Mononuclear cell (primary cell): Measurements from ENCODE around the gene ZKSCAN2. TPM values are rescaled to one million over a fixed set of nuclear protein-coding genes. Genes with fewer than 3 reads are reported as not detected.

Experiments used
- H3K27me3 ChIP-seq: 2 replicates; pipeline ENCODE4 v1.6.0; 2011; ENCODE audit warnings: low read length, control low read depth; ENCODE audit not compliant: insufficient read depth
- H3K4me1 ChIP-seq: 2 replicates; pipeline ENCODE4 v1.5.1; 2011; ENCODE audit warnings: mild to moderate bottlenecking, low read length, control low read depth; ENCODE audit not compliant: insufficient read depth
- H3K4me3 ChIP-seq: 2 replicates; pipeline ENCODE4 v1.5.1; 2011; ENCODE audit warnings: mild to moderate bottlenecking, low read length, moderate library complexity
- H3K9me3 ChIP-seq: 2 replicates; pipeline ENCODE4 v1.5.1; 2011; ENCODE audit warnings: low read depth, mild to moderate bottlenecking, control low read depth, low read length
- total RNA-seq: library from RNA; depleted of rRNA; stranded (reverse); fragments of >200 nt; gene quantifications from one replicate; pipeline ENCODE4 v1.2.3, GENCODE V29; 2012

Gene ZKSCAN2
- total RNA-seq, 1 donor: 6.0 TPM

DNA sequence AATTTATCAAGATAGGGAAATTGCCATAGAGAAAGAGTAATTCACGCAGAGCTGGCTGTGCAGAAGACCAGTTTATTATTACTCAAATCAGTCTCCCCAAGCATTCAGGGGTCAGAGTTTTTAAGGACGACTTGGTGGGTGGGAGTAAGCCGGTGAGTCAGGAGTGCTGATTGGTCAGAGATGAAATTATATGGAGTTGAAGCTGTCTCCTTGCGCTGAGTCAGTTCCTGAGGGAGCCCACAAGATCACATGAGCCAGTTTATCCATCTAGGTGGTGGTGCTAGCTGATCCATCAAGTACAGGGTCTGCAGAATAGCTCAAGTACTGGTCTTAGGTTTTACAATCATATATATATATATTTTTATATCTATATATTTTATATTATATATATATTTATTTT, 46.9 kb downstream of the ZKSCAN2 start:
- no peaks in the 10 kb centered on the region for H3K27me3 ChIP-seq
- H3K9me3 ChIP-seq: no peaks in the 10 kb centered on the region
- H3K4me3 ChIP-seq: no peak overlapping the region
- no peaks in the 10 kb centered on the region for H3K4me1 ChIP-seq

DNA sequence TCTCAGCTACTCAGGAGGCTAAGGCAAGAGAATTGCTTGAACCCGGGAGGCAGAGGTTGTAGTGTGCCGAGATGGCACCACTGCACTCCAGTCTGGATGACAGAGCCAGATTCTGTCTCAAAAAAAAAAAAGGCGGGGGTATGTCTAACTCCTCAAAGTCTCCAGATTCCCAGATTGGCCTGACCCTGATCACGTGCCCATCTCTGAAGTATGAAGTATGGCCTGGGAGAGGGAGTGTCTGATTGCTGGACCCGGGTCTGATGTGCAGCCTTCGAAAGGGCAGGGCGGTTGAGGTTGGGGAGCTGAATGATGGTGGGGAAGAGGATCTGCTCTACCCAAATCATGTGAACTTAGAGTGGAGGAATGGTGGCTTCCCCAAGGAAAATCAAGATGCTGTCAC, 58.2 kb downstream of the ZKSCAN2 start:
- no peaks in the 10 kb centered on the region for H3K27me3 ChIP-seq
- no peaks in the 10 kb centered on the region for H3K4me1 ChIP-seq
- H3K9me3 ChIP-seq: no peaks in the 10 kb centered on the region
- H3K4me3 ChIP-seq: no peak overlapping the region

DNA sequence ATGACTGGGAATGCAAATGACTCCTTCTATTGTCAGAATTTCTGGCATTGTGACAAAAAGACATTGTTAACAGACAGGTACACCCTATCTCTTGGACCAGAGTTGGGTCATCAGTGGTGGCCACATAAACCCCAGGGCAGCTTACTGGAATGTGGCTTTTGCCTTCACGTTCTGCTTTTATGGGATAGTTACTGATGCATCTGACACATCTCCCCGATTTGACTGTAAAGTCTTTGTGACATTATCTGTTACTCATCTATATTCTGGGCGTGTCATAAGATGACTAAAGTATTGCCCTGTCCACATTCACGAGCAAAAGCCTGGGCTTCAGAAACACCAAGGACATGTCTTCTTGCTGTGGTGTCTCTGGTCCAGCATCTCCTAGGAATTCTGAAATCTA, 59.6 kb downstream of the ZKSCAN2 start:
- no peaks in the 10 kb centered on the region for H3K27me3 ChIP-seq
- no peak overlapping the region for H3K4me3 ChIP-seq
- no peaks in the 10 kb centered on the region for H3K9me3 ChIP-seq
- H3K4me1 ChIP-seq: no peaks in the 10 kb centered on the region

DNA sequence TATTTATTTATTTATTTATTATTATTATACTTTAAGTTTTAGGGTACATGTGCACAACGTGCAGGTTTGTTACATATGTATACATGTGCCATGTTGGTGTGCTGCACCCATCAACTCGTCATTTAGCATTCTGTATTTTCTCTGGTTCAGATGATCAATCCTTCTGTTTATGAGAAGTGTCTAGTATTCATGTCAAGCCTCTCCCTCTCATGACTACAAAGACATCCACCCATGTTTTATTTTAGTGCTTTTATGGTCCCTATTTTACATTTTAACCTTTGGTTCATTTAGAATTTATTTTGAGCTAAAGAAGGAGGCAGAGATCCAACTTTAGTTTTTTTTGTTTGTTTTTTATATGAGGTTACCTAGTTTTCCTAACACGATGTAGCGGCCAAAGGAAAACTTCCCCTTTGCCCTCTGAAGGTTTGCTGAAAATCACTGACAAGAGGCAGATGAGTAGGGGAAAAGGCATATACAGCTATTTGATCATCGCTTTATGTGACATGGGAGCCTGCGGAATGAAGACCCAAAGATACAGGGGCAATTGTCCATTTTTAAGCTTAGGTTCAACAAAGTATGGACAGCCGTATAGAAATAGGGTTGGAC, 63.3 kb downstream of the ZKSCAN2 start:
- Histone ChIP-seq H3K9me3 (no peaks in the 10 kb centered on the region), H3K4me3 (no peak overlapping the region), H3K27me3 (no peaks in the 10 kb centered on the region), H3K4me1 (no peaks in the 10 kb centered on the region)

GRCh38 chr16:25192096-25192495, 65.5 kb downstream of the ZKSCAN2 start:
- Histone ChIP-seq H3K27me3 (no peaks in the 10 kb centered on the region), H3K4me1 (no peaks in the 10 kb centered on the region), H3K9me3 (no peaks in the 10 kb centered on the region), H3K4me3 (no peak overlapping the region)

DNA sequence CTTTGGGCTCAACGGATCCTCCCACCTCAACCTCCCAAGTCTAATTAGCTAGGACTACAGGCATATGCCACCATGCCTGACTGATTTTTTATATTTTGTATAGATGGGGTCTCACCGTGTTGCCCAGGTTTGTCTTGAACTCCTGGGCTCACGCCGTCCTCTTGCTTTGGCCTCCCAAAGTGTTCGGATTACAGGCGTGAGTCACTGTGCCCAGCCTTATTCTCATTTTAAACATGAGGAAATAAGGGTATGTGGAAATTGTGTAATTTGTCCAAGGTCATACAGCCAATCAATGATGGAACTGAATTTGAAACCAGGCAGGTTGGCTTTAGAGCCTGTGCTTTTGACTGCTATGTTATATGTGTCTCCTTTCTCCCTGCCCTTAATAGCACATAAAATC, 68.3 kb downstream of the ZKSCAN2 start:
- no peaks in the 10 kb centered on the region for H3K4me1 ChIP-seq

GRCh38 chr16:25187491-25187795, 70.2 kb downstream of the ZKSCAN2 start:
- Histone ChIP-seq H3K4me1 (no peaks in the 10 kb centered on the region), H3K27me3 (no peaks in the 10 kb centered on the region), H3K9me3 (no peaks in the 10 kb centered on the region), H3K4me3 (no peak overlapping the region)

More for the DNA sequence above, 68.3 kb downstream of the ZKSCAN2 start:
- Histone ChIP-seq H3K9me3 (no peaks in the 10 kb centered on the region), H3K4me3 (no peak overlapping the region), H3K27me3 (no peaks in the 10 kb centered on the region)

Other genes with a start within 250 kb of the ZKSCAN2 start
- gene ARHGAP17, start 242.5 kb downstream of the ZKSCAN2 start, total RNA-seq: 27.3 TPM
- 24.2 TPM for gene LCMT1, start 146.1 kb downstream of the ZKSCAN2 start, total RNA-seq
- gene AQP8, start 40.9 kb downstream of the ZKSCAN2 start, total RNA-seq: 0.21 TPM